Measurements from ENCODE around the gene EBF4. TPM values are rescaled to one million over a fixed set of nuclear protein-coding genes. Genes with fewer than 3 reads are reported as not detected.

EBF4 gene
- total and polyA plus RNA-seq, 12 donors, result 1.6 to 29.7 (median 10.2) TPM

GRCh38 chr20:2663887-2664719, 28.5 kb upstream of the EBF4 start, which contains the start of gene IDH3B:
TSS of gene IDH3B (minus strand) at chr20:2664216. CDS start at chr20:2664188, 28 bp downstream.
- intact Hi-C loops (cut with DNase I), result no loop called here
- TF ChIP-seq POLR2A (IDR thresholded peaks at IDR 0.05), result peak; percentile 69 to 72
- no peak for TF ChIP-seq CTCF (IDR thresholded peaks at IDR 0.05)
- 4 to 14% (median 8%) methylated on average over 30 to 49 of the region's 49 CpGs for WGBS, 4 donors

GRCh38 chr20:2671977-2672376, 20.6 kb upstream of the EBF4 start:
- TF ChIP-seq POLR2A (IDR thresholded peaks at IDR 0.05) (no peak), CTCF (IDR thresholded peaks at IDR 0.05) (no peak)
- Histone ChIP-seq H3K27me3 (no peaks in the 10 kb centered on the region), H3K27ac (no peak overlapping the region), H3K4me3 (no peak overlapping the region), H3K36me3 (replicated peaks in 1 of 2) (no peaks in the 10 kb centered on the region), H3K4me1 (replicated peaks in 1 of 2) (no peaks in the 10 kb centered on the region), H3K9me3 (replicated peaks in 1 of 3) (no peaks in the 10 kb centered on the region)
- WGBS, 4 donors, result 19 to 30% (median 23%) methylated on average over 3 to 4 of the region's 4 CpGs
- no peak for DNase-seq
- intact Hi-C loops (cut with DNase I), result no loop called here

More at GRCh38 chr20:2663887-2664719, 28.5 kb upstream of the EBF4 start, which contains the start of gene IDH3B:
- no peaks in the 10 kb centered on the region for H3K27me3 ChIP-seq
- peaks cover 10 to 12% of the 10 kb centered on the region in 2 donors for H3K4me1 ChIP-seq (replicated peaks in 1 of 2)
- peaks cover 0 to 34% of the 10 kb centered on the region in 2 donors for H3K36me3 ChIP-seq (replicated peaks in 1 of 2)
- peak within 1 kb of the TSS; percentile 75 to 91 (median 85) for H3K27ac ChIP-seq
- H3K4me3 ChIP-seq, result peak within 1 kb of the TSS; percentile 38 to 80 (median 68)
- DNase-seq, result peak; percentile 91 to 98 (median 94)
- no peaks in the 10 kb centered on the region for H3K9me3 ChIP-seq (replicated peaks in 1 of 3)

- intact Hi-C loops (cut with DNase I), result no loop called here
- WGBS, 4 donors, result 57 to 79% (median 65%) methylated on average over 3 of the region's 3 CpGs
- H3K27me3 ChIP-seq, result no peaks in the 10 kb centered on the region
- no peaks in the 10 kb centered on the region for H3K36me3 ChIP-seq (replicated peaks in 1 of 2)
- no peak overlapping the region for H3K4me3 ChIP-seq
- no peak for DNase-seq
- TF ChIP-seq CTCF (IDR thresholded peaks at IDR 0.05) (no peak), POLR2A (IDR thresholded peaks at IDR 0.05) (no peak)
- no peaks in the 10 kb centered on the region for H3K9me3 ChIP-seq (replicated peaks in 1 of 3)
- no peak overlapping the region for H3K27ac ChIP-seq
- H3K4me1 ChIP-seq (replicated peaks in 1 of 2), result no peaks in the 10 kb centered on the region
These were observed 20.1 kb upstream of the EBF4 start for GRCh38 chr20:2672446-2672845.

- no peaks in the 10 kb centered on the region for H3K27me3 ChIP-seq
- intact Hi-C loops (cut with DNase I), result no loop called here
- no peaks in the 10 kb centered on the region for H3K4me1 ChIP-seq (replicated peaks in 1 of 2)
- 79 to 89% (median 85%) methylated on average over 3 to 4 of the region's 4 CpGs for WGBS, 4 donors
- H3K36me3 ChIP-seq (replicated peaks in 1 of 2), result no peaks in the 10 kb centered on the region
- no peak overlapping the region for H3K27ac ChIP-seq
- H3K4me3 ChIP-seq, result no peak overlapping the region
- DNase-seq, result no peak
- no peaks in the 10 kb centered on the region for H3K9me3 ChIP-seq (replicated peaks in 1 of 3)
- TF ChIP-seq POLR2A (IDR thresholded peaks at IDR 0.05), result no peak
- no peak for TF ChIP-seq CTCF (IDR thresholded peaks at IDR 0.05)
These were observed 19.1 kb upstream of the EBF4 start for GRCh38 chr20:2673453-2673852.
